GM18517 (cell line): Measurements from ENCODE around the gene SYPL1.
"Not testable (repeated sequence)": the region's sequence is repeated elsewhere in the genome, so short reads cannot be mapped to it uniquely, and the experiment has no call there.

Experiments used
- ATAC-seq: cut with Tn5 transposase; IDR thresholded peaks from one replicate; pipeline ENCODE4 v1.9.1; 2021; ENCODE audit warnings: mild to moderate bottlenecking, moderate library complexity; ENCODE audit not compliant: unreplicated experiment

The SYPL1 gene

DNA sequence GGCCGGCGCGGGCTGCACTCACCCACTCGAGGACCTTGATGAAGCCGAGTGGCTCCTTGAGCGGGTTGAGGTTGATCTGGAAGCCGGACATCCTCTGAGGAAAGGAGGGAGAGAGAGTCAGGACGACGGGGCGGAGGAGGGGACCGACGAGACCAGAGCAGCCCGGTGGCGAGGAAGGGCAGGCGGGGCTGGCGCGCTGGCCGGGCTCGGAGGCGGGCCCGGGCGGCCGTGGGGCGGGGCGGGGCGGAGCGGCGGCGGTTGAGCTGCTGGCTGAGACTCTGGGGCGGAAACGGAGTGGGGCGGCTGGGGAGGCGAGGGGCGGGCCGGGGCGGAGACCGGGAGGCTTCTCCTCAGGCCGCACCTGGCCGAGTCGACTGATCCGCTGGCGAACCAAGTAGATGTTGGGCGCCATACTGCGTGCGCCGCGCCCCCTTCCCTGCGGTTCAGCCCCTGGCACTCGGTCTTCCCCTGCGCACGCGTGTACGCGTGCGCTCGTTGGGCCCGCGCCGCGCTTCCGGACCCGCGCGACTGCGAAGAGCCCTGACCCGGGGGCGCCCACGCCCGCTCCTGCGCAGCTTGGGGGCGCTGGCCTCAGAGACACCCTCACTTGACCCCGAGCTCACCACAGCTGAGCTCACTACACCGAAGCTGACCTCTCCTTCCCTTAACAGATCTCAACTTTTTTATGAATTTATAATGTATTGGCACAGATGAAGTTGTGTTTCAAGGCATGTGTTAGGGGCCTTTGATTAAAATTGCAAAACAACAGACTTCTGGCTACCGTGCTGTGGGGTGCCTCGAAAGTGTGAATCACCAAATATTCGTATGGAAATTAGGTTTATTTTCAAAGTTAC lies at the start of gene SYPL1:
Gene SYPL1 (minus strand): TSS at position 195 of the 854 bp plus-strand sequence. CDS start 104 bp downstream, at position 91.
- ATAC-seq: peak; percentile 79

DNA sequence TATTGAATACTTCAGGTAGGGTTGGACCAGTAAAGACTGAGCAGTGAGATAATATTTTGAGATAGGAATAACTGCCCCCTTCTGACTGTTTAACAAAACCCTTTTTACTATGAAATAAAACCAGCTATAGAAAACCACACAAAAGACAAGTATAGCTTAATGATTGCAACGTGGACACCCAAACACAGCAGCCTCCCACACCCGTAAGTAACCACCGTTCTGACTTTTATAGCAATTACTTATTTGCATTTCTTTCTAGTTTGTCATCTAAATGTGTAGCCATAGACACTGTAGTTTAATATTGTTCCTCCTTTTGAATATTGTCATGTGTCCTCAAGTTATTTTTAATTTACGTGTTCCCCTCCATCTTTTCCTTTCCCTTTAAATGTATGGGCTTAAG lies 42.9 kb upstream of the SYPL1 start:
- ATAC-seq: peak; percentile 41

- ATAC-seq: peak; percentile 64
These were observed 41.9 kb upstream of the SYPL1 start for GRCh38 chr7:106153891-106154449.

GRCh38 chr7:106152313-106152665 lies 40.2 kb upstream of the SYPL1 start:
- ATAC-seq: no peak

DNA sequence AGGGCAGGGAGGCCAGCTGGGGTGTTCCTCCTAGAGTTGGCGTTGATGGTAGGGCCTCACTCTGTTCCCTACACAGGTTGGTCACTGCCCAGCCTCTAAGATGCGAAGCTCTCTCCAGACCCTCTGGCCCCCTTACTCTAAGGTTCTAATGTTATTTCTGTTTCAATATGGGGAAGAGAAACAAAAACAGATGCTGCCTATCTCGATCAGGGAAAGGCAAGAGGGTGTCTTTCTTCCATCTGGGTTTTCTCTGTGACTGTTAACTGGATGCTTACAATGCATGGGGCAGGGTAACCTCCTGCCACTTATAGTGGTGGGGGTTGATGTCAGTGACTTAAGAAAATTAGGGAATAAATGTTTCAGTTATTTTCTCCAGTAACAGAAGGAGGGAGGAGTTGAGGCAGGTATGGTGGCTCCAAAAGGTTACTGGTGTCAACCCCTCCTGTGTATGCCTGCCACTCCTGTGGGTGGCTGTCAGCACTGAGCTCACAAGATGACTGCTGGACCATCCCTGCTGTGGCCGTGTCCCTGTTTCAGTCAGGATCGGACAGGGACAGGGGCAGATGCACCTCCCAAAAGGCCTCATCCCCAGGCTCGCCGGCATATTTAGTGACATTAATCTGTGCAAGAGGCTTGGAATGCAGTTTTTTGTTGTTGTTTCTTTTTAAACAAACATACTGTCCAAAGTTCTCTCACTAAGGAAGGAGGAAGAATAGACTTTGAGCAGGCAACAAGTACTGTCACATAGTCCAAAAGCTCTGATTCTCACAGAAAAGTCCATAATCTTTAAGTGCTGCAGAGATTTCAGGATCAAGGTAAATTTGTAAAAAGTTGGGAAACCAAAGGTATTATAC lies 39.6 kb upstream of the SYPL1 start:
- no peak for ATAC-seq

GRCh38 chr7:106143711-106144337 lies 31.7 kb upstream of the SYPL1 start:
- ATAC-seq: no peak

- no peak for ATAC-seq
These were observed 30.0 kb upstream of the SYPL1 start for GRCh38 chr7:106142136-106142535.

DNA sequence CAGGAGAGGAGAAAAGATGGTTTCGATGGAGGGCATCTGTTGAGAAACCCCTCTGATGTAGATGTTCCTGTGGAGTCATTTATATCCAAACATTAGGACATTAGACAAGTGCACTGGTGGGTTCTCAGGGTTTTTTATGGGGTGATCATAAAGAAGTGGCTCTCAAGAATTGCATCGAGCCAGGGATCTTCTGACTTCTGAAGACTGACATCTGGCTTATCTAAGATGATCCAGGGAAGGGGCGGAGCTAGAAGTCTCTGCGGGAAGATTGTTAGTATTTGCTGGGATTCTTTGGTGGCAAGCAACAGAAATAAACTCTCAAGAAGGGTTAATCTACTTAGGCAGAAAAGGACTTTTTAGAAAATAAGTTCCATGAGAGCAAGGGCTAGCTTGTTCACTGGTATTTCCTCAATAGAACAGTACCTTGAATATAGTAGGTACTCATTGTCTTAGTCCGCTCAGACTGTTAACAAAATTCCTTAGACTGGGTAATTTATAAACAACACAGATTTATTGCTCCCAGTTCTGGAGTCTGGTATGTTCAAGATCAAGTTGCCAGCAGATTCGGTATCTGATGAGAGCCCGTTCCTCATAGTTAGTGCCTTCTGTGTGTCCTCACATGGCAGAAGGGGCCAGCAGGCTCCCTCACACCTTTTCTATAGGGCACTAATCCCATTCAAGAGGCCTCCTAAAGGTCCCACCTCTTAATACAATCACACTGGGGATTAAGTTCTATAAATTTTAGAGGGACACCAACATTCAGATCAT lies 28.5 kb upstream of the SYPL1 start:
- no peak for ATAC-seq

- ATAC-seq: no peak
These were observed 27.4 kb upstream of the SYPL1 start for GRCh38 chr7:106139265-106140251.

GRCh38 chr7:106138776-106139175 lies 26.7 kb upstream of the SYPL1 start:
- ATAC-seq: no peak

DNA sequence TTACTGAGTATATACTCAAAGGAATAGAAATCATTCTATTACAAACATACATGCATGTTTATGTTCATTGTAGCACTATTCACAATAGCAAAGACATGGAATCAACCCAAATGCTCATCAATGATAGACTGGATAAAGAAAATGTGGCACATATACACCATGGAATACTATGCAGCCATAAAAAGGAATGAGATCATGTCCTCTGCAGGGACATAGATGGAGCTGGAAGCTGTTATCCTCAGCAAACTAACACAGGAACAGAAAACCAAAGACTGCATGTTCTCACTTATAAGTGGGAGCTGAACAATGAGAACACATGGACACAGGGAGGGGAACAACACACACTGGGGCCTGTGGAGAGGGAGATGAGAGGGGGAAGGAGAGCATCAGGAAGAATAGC lies 26.1 kb upstream of the SYPL1 start:
- not testable (repeated sequence) for ATAC-seq

DNA sequence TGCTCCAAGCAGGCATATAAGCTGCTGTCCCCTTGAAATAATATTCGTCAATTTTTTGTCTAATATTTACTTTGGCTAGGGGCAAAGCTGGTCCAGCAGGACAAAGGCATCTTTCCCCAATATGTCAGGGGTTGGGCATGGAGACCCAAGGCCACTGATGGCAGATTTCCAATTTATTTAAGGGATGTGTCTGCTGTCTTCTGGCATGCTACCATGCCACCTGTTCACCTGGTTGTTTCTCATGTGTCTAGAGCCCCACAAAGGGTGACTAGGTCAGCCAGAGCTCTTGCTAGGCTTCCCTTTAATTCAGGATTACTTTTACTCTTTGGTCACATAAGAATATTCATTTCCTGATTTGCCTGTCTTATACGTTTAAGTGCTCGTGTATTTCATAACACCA lies 22.1 kb upstream of the SYPL1 start:
- ATAC-seq: no peak

- ATAC-seq: no peak
These were observed 17.2 kb upstream of the SYPL1 start for GRCh38 chr7:106129291-106129690.

GRCh38 chr7:106128836-106129235 lies 16.7 kb upstream of the SYPL1 start:
- ATAC-seq: no peak

DNA sequence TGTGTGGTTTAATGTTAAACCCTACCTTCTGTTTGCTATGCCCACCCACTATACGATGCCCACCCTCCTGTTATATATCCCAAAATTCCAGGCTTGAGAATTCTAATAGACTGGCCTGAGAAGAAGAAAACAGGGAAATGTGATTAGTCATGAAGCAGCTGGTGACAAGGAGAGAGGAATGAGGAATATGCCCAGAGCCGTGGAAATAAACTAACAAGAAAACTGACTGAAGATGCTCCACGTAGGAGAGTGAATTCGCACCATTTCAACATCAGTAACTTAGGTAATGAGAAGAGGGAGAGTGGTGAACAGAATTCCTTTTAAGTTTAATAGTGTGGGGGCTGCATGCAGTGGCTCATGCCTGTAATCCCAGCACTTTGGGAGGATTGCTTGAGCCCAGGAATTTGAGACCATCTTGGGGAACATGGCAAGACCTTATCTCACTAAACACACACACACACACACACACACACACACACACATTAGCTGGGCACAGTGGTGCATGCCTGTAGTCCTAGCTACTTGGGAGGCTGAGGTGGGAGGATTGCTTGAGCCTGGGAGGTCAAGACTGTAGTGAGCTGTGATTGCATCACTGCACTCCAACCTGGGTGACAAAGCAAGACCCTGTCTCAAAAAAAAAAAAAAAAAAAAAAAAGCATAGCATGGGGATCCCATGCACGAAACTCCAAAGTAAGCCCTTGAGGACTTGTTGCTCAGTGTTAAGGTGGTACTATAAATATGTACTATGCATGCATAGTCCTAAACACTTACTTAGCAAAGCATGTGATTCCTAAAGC lies 16.1 kb upstream of the SYPL1 start:
- ATAC-seq: no peak

DNA sequence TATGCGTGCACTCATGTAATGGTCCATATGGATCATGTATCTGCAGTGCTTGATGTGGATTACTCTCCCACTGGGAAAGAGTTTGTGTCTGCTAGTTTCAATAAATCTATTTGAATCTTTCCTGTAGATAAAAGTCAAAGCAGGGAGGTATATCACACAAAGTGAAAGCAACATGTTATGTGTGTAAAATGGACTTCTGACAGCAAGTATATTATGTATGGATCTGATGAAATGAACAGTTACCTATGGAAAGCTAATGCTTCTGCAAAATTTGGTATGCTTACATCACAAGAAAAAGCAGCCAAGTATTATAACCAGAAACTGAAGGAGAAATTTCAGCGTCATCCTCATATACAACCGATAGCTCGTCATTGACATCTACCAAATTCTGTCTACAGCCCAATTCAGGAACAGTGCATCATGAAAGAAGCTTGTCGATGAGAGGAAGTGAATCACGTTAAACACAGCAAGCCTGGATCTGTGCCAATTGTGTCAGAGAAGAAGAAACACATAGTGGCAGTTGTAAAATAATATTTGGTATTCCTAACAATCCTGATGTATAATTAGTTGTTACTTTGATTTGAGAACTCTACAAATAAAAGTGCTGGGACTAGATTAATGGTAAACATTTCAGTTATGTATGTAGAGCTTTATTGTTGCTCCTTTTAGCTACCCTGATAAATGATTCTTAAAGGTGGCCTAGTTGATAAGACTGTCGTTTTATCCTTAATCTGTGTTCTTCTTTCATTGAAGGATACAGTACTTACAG lies 14.2 kb upstream of the SYPL1 start:
- ATAC-seq: no peak

DNA sequence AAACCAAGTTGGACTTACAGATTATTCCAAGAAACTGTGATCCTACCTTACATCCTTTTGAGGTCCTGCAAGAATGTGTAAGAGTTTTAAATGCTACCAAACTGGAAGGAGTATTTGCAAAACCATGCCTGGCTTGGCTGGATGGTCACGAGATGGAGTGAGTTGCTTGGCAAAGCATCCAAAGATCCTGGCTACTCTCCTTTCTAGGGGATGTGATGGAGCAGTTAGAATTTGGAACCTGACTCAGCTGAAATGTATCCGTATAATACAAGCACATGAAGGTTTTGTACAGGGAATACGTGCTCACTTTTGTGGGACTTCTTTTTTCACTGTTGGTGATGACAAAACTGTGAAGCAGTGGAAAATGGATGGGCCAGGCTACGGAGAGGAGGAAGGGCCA lies 13.3 kb upstream of the SYPL1 start:
- no peak for ATAC-seq

GRCh38 chr7:106124186-106124585 lies 12.1 kb upstream of the SYPL1 start:
- ATAC-seq: no peak
